Mesothelial cell of epicardium (in vitro differentiated cells): ENCODE data around the gene ADAMTS12. TPM values are rescaled to one million over a fixed set of nuclear protein-coding genes. Genes with fewer than 3 reads are reported as not detected.

ENCODE experiments used
- DNase-seq, 2 experiments: peaks; one replicate each; pipeline ENCODE4 v3.0.0; 2021; ENCODE audit warnings: low spot score in 2 of 2; ENCODE audit not compliant: unreplicated experiment in 2 of 2
- H3K27ac Mint-ChIP-seq: 2 replicates; pipeline ENCODE4 v1.8.0; 2021; ENCODE audit warnings: mixed read lengths
- H3K27me3 Mint-ChIP-seq: 2 replicates; pipeline ENCODE4 v1.8.0; 2021; ENCODE audit warnings: low read depth, mixed read lengths
- H3K36me3 Mint-ChIP-seq: 2 replicates; pipeline ENCODE4 v1.8.0; 2021; ENCODE audit warnings: mixed read lengths
- H3K4me1 Mint-ChIP-seq: 2 replicates; pipeline ENCODE4 v1.8.0; 2021; ENCODE audit warnings: mixed read lengths
- H3K4me3 Mint-ChIP-seq: 2 replicates; pipeline ENCODE4 v1.8.0; 2021; ENCODE audit warnings: mild to moderate bottlenecking, moderate library complexity, mixed read lengths
- H3K9me3 Mint-ChIP-seq: 2 replicates; pipeline ENCODE4 v1.8.0; 2021; ENCODE audit warnings: mixed read lengths
- total RNA-seq: library from RNA; stranded (reverse); gene quantifications from 3 replicates; pipeline ENCODE4 v1.2.1, GENCODE V29; 2021
- TF ChIP-seq, protein P1 (sequence below): fragments of 200-600 bp; sonication (generic); IDR thresholded peaks from one replicate; pipeline ENCODE4 v1.5.0; 2021; ENCODE audit warnings: antibody characterized with exemption; ENCODE audit not compliant: unreplicated experiment

ADAMTS12 gene
- total RNA-seq, 1 donor from 2014 or later, result 14.0 TPM

- no peaks in the 10 kb centered on the region for H3K9me3 Mint-ChIP-seq
- H3K36me3 Mint-ChIP-seq, result no peaks in the 10 kb centered on the region
- no peak overlapping the region for H3K4me3 Mint-ChIP-seq
- no peak overlapping the region for H3K27ac Mint-ChIP-seq
- TF ChIP-seq, protein P1, sequence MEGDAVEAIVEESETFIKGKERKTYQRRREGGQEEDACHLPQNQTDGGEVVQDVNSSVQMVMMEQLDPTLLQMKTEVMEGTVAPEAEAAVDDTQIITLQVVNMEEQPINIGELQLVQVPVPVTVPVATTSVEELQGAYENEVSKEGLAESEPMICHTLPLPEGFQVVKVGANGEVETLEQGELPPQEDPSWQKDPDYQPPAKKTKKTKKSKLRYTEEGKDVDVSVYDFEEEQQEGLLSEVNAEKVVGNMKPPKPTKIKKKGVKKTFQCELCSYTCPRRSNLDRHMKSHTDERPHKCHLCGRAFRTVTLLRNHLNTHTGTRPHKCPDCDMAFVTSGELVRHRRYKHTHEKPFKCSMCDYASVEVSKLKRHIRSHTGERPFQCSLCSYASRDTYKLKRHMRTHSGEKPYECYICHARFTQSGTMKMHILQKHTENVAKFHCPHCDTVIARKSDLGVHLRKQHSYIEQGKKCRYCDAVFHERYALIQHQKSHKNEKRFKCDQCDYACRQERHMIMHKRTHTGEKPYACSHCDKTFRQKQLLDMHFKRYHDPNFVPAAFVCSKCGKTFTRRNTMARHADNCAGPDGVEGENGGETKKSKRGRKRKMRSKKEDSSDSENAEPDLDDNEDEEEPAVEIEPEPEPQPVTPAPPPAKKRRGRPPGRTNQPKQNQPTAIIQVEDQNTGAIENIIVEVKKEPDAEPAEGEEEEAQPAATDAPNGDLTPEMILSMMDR, result no peak
- no peak for DNase-seq
- H3K4me1 Mint-ChIP-seq, result no peaks in the 10 kb centered on the region
- H3K27me3 Mint-ChIP-seq, result no peaks in the 10 kb centered on the region
Observed at GRCh38 chr5:33810491-33811120, 81.2 kb downstream of the ADAMTS12 start.

DNA sequence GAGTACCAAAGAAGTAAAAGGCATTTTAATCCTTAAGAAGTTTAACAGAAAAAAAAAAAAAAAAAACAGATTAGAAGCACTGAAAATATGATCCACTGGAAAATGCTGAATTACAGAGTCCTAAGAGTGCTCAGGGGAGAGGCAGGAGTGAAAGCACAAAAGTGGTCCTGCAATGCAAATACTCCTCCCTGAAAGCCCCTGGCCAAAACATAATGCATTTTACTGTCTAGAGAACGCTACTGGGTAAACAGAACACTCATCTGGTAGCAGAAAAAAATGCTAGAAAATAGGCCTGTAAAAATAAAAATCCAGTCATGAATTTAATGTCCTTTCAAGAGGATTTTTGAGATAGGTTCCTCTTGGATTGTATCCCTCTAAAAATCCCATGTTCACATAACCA lies 81.9 kb downstream of the ADAMTS12 start:
- DNase-seq, result no peak
- Mint-ChIP-seq H3K36me3 (no peaks in the 10 kb centered on the region), H3K27ac (no peak overlapping the region), H3K27me3 (no peaks in the 10 kb centered on the region), H3K9me3 (no peaks in the 10 kb centered on the region), H3K4me3 (no peak overlapping the region), H3K4me1 (no peaks in the 10 kb centered on the region)
- TF ChIP-seq, protein P1, result no peak

DNA sequence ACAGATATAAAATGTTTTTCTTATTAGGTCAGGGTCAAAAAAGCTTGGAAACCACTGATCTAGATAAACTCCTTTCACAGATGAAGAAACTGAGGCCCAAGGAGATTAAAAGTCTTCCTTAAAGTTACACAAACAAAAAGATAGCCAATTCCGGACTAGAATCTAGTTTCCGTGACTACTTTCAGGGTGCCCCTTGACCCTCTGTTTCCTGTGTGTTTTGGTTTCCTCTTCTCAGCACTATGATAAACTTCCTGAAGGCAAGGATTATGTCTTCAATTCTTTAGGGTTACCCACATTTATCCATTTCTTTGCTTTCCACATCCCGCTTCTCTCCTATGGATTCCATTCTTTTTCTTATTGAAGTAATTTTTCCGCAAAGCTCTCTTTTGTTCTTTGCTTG lies 83.1 kb downstream of the ADAMTS12 start:
- no peaks in the 10 kb centered on the region for H3K9me3 Mint-ChIP-seq
- TF ChIP-seq, protein P1, result no peak
- no peak overlapping the region for H3K27ac Mint-ChIP-seq
- DNase-seq, result no peak
- H3K4me1 Mint-ChIP-seq, result no peaks in the 10 kb centered on the region
- H3K36me3 Mint-ChIP-seq, result no peaks in the 10 kb centered on the region
- H3K4me3 Mint-ChIP-seq, result no peak overlapping the region
- no peaks in the 10 kb centered on the region for H3K27me3 Mint-ChIP-seq

GRCh38 chr5:33807771-33808170 lies 84.0 kb downstream of the ADAMTS12 start:
- Mint-ChIP-seq H3K9me3 (no peaks in the 10 kb centered on the region), H3K4me3 (no peak overlapping the region), H3K36me3 (no peaks in the 10 kb centered on the region), H3K27ac (no peak overlapping the region), H3K4me1 (no peaks in the 10 kb centered on the region), H3K27me3 (no peaks in the 10 kb centered on the region)
- TF ChIP-seq, protein P1, result no peak
- no peak for DNase-seq

DNA sequence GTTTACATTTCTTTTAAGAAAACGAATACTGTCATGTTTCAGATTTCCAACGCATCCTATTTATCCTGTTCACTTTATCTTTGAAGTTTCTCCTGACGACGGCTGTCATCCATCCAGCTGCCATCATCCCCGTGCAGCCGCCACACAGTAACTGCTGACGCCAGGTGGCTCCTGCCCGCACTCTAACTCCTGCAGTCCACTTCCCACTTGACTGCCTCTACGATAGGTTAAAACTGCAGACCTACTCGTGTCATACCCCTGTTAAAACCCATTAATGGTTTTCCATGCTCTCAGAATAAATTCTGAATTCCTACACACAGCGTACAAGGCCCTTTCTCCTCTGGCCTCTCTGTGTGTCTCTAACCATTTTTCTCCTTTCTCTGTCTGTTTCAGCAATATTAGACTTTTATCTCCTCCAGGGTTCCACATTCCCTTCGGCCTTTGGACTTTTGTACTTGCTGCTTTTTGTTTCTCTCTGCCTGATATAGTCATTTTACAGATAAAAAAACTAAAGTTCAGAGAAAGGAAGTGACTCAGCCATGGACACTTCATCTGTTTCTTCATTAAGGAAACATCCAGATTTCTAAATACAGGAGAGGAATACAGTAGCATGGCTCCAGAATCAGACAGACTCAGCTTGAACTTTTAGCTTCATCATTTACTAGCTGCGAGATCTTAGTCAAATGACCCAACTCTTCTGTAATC lies 84.9 kb downstream of the ADAMTS12 start:
- Mint-ChIP-seq H3K4me1 (no peaks in the 10 kb centered on the region), H3K27me3 (no peaks in the 10 kb centered on the region), H3K4me3 (no peak overlapping the region), H3K27ac (no peak overlapping the region), H3K9me3 (no peaks in the 10 kb centered on the region), H3K36me3 (no peaks in the 10 kb centered on the region)
- TF ChIP-seq, protein P1, result no peak
- DNase-seq, result no peak
